GM23248 (cell line): ENCODE measurements around the gene ANKRD11.

Experiments used
- EZH2 ChIP-seq: fragments of 200-600 bp; sonication (generic); IDR thresholded peaks from 2 replicates; pipeline ENCODE4 v1.6.1; 2018; ENCODE audit warnings: antibody characterized with exemption, mild to moderate bottlenecking; ENCODE audit not compliant: insufficient read depth, poor library complexity, severe bottlenecking
- EZH2phosphoT487 ChIP-seq: fragments of 200-600 bp; sonication (generic); IDR thresholded peaks from 2 replicates; pipeline ENCODE4 v1.6.1; 2018; ENCODE audit warnings: antibody characterized with exemption, moderate library complexity, mild to moderate bottlenecking, low read depth; ENCODE audit not compliant: insufficient read depth

DNA sequence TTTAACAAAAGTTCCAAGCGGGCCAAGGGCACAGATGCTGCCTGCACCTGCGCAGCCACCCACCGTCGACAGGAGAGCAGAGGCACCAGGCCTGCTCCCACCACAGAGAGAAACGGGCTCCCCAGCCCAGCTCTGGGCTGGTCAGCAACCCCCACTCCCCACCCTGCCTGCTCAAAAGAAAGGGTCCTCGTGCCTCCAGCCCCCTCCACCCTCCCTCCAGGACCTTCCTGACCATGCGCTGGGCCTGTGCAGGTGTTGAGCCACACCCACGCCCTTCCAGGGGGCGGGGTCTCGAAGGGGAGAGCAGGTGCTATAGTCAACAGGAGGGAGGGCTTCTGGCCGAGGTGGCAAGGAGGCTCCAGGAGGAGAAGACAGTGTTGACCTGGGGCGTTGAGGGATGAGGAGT lies 247.6 kb downstream of the ANKRD11 start:
- TF ChIP-seq EZH2phosphoT487, result no peak
- no peak for TF ChIP-seq EZH2
